ENCODE data around the gene PTGR1. TPM values are rescaled to one million over a fixed set of nuclear protein-coding genes. Genes with fewer than 3 reads are reported as not detected.

The PTGR1 gene
- total RNA-seq: 66.1 and 82.1 TPM in 2 replicates

DNA sequence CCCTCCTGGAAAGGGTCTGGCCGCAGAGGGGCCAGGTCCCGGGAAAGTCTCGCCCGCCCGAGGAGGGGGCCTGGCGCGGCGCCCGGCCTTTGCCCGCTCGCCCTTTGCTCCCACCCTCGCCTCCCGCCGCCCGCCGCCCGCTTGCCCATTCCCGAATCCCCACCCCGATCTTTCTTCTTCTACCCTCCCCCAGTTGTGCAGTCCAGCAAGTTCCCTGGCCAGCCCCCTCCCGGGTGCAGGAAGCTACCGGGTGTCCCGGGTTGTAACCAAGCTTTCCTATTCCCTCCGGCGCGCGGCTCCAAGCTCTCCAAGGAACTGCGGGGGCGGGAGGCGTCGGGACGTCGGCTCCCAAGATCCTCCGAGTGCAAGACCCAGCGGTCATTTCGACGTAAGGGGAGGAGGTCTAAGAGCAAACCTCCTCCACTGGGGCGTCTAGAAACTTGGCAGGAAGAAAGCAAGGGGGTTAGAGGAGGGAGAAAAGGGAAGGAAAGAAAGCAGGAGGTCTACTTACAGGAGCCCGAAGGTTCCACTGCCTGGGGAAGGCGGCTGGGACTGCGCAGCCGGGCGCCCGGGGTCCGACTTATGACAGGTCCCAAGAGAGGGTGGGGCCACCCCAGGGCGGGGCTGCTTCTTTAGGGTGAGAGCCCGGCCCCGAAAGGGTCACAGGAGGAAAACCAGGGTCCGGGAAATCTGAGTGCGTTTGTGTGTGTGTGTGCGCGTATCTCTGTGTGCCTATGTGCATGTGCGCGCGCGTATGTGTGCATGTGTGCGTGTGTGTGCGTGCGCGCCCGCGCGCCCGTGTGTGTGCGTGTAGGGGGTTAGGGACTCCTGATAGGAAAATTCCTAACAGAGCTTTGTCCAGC, at the start of gene PTGR1:
TSS of gene PTGR1 (minus strand) at position 556 of the 863 bp plus-strand sequence. CDS start 2,225 bp downstream, outside the sequence.

GRCh38 chr9:111631214-111631971, 31.9 kb upstream of the PTGR1 start, which contains the start of gene DNAJC25:
TSS of gene DNAJC25 (plus strand) at chr9:111631334. CDS start at chr9:111631408, 74 bp downstream.

DNA sequence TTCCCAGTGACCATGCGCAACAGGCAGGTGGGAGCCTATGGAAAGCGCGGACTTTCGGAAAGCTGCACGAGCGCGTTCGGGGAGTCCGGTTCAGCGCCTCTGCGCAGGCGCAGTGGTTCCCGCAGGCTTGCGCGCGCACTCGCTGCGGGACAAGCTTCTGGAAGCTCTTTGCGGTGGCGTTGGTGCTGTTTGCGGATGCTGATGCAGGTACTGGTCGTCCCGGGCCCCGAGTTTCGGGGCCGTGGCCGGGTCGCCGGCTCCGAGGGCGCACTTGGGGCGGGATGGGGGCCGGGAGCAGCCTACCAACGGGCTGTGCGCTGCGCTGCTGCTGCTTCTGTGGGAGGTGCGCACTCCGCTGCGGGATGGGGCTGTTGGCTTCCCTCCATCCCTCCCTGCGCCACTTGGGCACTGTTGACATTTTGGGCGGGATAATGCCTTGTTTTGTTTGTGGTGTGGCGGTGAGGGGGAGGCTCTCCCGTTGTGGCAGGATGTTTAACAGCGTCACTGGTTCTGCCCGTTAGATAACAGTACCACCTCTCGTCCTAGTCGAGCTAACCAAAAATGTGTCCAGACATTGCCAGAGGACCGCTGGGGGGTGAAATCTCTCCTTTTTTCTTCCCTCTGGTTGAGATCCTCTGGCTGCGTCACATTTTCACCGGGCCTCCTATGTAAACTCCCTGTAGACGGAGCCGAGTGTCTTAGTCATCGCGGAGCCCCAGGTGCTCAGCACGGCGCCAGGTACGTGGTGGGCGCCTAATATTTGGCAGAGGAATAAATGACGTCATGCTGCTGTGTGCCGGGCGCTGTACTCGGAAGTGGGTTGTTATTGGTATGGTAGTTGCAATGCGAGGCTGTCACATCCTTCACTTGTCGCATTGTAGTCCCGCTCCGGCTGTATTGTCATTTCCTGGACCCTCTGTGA, 74.1 kb downstream of the PTGR1 start, which contains the start of gene ZNF483:
TSS of gene ZNF483 (plus strand) at position 124 of the 922 bp plus-strand sequence. CDS start 2,217 bp downstream, outside the sequence.

Other genes with a start within 250 kb of the PTGR1 start
- 41.7 and 63.6 TPM in 2 replicates for gene ECPAS, start 115.3 kb downstream of the PTGR1 start, total RNA-seq
- 1.1 and 2.3 TPM in 2 replicates for gene ZNF483, start 74.5 kb downstream of the PTGR1 start, total RNA-seq
- 7.6 and 11.3 TPM in 2 replicates for gene DNAJC25, start 31.7 kb upstream of the PTGR1 start, total RNA-seq
- 56.9 and 66.0 TPM in 2 replicates for gene GNG10, start 62.0 kb upstream of the PTGR1 start, total RNA-seq
- gene SHOC1, start 195.3 kb upstream of the PTGR1 start, total RNA-seq: 0.07 and 0.19 TPM in 2 replicates